ENCODE data around the gene IQCM.

The IQCM gene

DNA sequence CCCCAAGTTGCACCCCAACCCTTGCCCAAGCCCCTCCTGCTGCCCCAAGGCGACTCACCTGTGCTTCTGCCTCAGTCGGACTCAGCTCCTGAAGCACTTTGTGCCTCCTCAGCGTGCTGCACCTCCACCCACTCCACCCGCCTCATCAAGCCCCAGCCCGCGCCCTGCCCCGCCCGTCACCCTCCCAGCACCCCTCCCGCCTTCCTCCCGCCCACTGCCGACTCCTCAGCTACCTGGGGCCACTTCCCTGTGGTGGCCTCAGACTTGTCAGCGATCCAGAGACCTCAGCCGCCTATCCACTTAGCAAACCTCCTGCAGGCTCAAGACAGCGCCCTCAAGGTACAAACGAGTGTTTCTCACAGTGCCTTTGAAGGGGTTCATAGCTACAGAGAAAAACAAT is 19.6 kb upstream of the IQCM start:
- no peaks in the 10 kb centered on the region for H3K36me3 Mint-ChIP-seq (ENCODE audit: low read depth)
- H3K4me1 Mint-ChIP-seq: no peaks in the 10 kb centered on the region
- H3K27ac Mint-ChIP-seq: no peak overlapping the region
- peaks cover 3% of the 10 kb centered on the region for H3K27me3 Mint-ChIP-seq (ENCODE audit: low read depth)
- H3K9me3 Mint-ChIP-seq: no peaks in the 10 kb centered on the region
- TF ChIP-seq, protein P1, sequence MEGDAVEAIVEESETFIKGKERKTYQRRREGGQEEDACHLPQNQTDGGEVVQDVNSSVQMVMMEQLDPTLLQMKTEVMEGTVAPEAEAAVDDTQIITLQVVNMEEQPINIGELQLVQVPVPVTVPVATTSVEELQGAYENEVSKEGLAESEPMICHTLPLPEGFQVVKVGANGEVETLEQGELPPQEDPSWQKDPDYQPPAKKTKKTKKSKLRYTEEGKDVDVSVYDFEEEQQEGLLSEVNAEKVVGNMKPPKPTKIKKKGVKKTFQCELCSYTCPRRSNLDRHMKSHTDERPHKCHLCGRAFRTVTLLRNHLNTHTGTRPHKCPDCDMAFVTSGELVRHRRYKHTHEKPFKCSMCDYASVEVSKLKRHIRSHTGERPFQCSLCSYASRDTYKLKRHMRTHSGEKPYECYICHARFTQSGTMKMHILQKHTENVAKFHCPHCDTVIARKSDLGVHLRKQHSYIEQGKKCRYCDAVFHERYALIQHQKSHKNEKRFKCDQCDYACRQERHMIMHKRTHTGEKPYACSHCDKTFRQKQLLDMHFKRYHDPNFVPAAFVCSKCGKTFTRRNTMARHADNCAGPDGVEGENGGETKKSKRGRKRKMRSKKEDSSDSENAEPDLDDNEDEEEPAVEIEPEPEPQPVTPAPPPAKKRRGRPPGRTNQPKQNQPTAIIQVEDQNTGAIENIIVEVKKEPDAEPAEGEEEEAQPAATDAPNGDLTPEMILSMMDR (IDR thresholded peaks at IDR 0.05; ENCODE audit: unreplicated experiment in 3 of 3): no peak
- H3K4me3 Mint-ChIP-seq: no peak overlapping the region

DNA sequence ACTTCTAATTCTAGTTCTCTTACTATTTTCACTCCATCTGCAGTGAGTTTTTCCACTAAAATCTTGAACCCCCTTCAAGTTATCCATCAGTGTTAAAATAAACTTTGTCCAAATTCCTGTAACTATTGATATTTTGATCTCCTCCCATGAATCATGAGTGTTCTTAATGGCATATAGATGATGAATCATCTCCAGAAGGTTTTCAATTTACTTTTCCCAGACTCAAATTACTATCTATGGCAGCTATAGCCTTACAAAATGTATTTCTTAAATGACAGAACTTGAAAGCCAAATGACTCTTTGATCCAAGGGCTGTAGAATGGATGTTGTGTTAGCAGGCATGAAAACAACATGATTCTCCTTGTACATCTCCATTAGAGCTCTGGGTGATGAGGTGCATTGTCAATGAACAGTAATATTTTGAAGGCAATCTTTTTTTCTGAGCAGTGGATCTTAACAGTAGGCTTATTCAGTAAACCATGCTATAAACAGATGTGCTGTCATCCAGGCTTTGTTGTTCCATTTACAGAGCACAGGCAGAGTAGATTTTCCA is 16.1 kb upstream of the IQCM start:
- Mint-ChIP-seq H3K4me1 (no peaks in the 10 kb centered on the region), H3K4me3 (no peak overlapping the region), H3K27me3 (ENCODE audit: low read depth) (peaks cover 3% of the 10 kb centered on the region), H3K9me3 (no peaks in the 10 kb centered on the region), H3K27ac (no peak overlapping the region), H3K36me3 (ENCODE audit: low read depth) (no peaks in the 10 kb centered on the region)
- TF ChIP-seq, protein P1 (IDR thresholded peaks at IDR 0.05; ENCODE audit: unreplicated experiment in 3 of 3): no peak

DNA sequence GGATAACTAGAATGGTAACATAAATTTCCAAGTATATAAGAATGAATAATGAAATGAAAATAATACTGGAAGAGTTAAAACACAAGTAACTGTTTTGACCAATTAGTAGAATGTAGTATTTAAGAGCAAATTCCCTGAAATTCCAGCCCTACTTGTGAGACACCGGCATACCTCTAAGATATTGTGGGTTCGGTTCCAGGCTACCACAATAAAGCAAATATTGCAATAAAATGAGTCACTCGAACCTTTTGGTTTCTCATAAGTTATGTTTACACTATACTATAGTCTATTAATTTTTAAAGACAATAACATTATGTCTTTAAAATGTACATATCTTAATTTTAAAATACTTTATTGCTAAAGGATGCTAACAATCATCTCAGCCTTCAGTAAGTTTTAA is 15.2 kb upstream of the IQCM start:
- TF ChIP-seq, protein P1 (IDR thresholded peaks at IDR 0.05; ENCODE audit: unreplicated experiment in 3 of 3): no peak
- H3K27me3 Mint-ChIP-seq (ENCODE audit: low read depth): peaks cover 3% of the 10 kb centered on the region
- no peak overlapping the region for H3K4me3 Mint-ChIP-seq
- H3K4me1 Mint-ChIP-seq: no peaks in the 10 kb centered on the region
- H3K27ac Mint-ChIP-seq: no peak overlapping the region
- no peaks in the 10 kb centered on the region for H3K9me3 Mint-ChIP-seq
- H3K36me3 Mint-ChIP-seq (ENCODE audit: low read depth): no peaks in the 10 kb centered on the region

DNA sequence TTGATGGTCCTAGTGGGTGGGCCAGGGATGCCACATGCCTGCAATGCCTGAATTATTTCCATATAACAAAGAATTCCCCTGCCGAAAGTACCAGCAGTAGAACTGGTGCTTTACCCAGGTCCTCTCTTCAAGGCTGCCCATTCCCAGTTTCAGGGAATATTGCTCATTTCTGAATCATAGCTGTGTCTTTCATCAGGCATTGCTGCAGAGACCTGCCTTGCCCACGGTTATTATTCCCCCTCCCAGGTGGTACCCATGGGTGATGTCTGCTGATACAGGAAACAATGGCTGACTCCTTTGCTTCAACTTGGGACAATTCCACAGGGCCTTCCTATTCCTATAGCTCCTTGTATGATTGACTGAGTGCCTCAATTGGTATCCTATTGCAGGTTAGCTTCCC is 9.7 kb upstream of the IQCM start:
- Mint-ChIP-seq H3K36me3 (ENCODE audit: low read depth) (no peaks in the 10 kb centered on the region), H3K9me3 (no peaks in the 10 kb centered on the region)

DNA sequence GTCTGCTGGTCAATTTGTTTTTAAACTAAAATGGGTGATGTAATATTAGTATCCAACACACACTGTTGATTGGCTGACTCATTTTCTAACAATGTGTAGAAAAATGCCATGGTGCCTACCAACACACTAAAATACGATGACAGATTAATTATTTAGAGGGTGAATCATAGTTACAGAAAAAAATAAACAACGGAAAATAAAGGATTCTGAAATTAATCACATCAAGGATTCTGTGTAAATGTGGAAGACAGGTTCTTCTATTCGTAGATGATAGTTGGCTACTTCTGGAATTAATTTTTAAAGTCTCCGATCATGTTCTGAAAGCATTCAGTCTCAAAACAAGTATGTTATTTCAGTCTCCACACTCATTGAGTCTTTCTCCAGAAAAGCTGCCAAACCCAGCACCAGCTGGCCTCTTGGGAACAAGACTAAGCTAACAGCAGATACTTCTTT is 8.2 kb upstream of the IQCM start:
- Mint-ChIP-seq H3K36me3 (ENCODE audit: low read depth) (no peaks in the 10 kb centered on the region), H3K4me1 (no peaks in the 10 kb centered on the region), H3K4me3 (no peak overlapping the region), H3K27me3 (ENCODE audit: low read depth) (no peaks in the 10 kb centered on the region), H3K27ac (no peak overlapping the region), H3K9me3 (no peaks in the 10 kb centered on the region)
- TF ChIP-seq, protein P1 (IDR thresholded peaks at IDR 0.05; ENCODE audit: unreplicated experiment in 3 of 3): no peak

More for the DNA sequence above, 9.7 kb upstream of the IQCM start:
- Mint-ChIP-seq H3K27ac (no peak overlapping the region), H3K4me3 (no peak overlapping the region), H3K27me3 (ENCODE audit: low read depth) (no peaks in the 10 kb centered on the region), H3K4me1 (no peaks in the 10 kb centered on the region)
- TF ChIP-seq, protein P1 (IDR thresholded peaks at IDR 0.05; ENCODE audit: unreplicated experiment in 3 of 3): no peak

DNA sequence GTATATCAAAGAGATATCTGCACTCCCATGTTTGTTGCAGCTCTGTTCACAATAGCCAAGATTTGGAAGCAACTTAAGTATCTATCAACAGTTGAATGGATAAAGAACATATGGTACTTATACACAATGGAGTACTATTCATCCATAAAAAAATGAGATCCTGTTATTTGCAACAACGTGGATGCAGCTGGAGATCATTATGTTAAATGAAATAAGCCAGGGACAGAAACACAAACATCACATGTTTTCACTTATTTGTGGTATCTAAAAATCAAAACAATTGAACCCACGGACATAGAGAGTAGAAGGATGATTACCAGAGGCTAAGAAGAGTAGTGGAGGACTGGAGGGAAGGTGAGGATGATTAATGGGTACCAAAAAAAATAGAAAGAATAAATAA is 14.2 kb downstream of the IQCM start:
- Mint-ChIP-seq H3K4me3 (no peak overlapping the region), H3K9me3 (peaks cover 9% of the 10 kb centered on the region), H3K4me1 (no peaks in the 10 kb centered on the region)

More for the DNA sequence above, 14.2 kb downstream of the IQCM start:
- TF ChIP-seq, protein P1 (IDR thresholded peaks at IDR 0.05; ENCODE audit: unreplicated experiment in 3 of 3): no peak
- Mint-ChIP-seq H3K36me3 (ENCODE audit: low read depth) (no peaks in the 10 kb centered on the region), H3K27ac (no peak overlapping the region), H3K27me3 (ENCODE audit: low read depth) (no peaks in the 10 kb centered on the region)

Data from nephron (organoid).